ENCODE measurements around the gene GJC2. TPM values are rescaled to one million over a fixed set of nuclear protein-coding genes. Genes with fewer than 3 reads are reported as not detected.
"Not testable (repeated sequence)": the region's sequence is repeated elsewhere in the genome, so short reads cannot be mapped to it uniquely, and the experiment has no call there.

The GJC2 gene
- total RNA-seq, 2 experiments from 2014 or later, result 0.17 to 0.25 TPM

- H3K36me3 Mint-ChIP-seq (ENCODE audit: low read depth), result peaks cover 10% of the 10 kb centered on the region
- CTCF ChIA-PET, result interaction anchor here (1.1 kb wide), 1 partner anchor 57 kb away, joined by 3 read pairs; no protein-coding TSS in a partner anchor
- H3K9me3 Mint-ChIP-seq, result no peaks in the 10 kb centered on the region
- H3K27me3 Mint-ChIP-seq (ENCODE audit: low read depth), result no peaks in the 10 kb centered on the region
- peak overlapping the region; percentile 76 for H3K27ac Mint-ChIP-seq
- DNase-seq, result no peak
- peaks cover 36% of the 10 kb centered on the region for H3K4me1 Mint-ChIP-seq (ENCODE audit: low read depth)
- intact Hi-C loops (cut with micrococcal nuclease), result loop anchor here (2.0 kb wide), 1 partner anchor 319 kb away; no protein-coding TSS in a partner anchor
- peak overlapping the region; percentile 91 for H3K4me3 Mint-ChIP-seq
These were observed 41.6 kb upstream of the GJC2 start for GRCh38 chr1:228108055-228108690.

DNA sequence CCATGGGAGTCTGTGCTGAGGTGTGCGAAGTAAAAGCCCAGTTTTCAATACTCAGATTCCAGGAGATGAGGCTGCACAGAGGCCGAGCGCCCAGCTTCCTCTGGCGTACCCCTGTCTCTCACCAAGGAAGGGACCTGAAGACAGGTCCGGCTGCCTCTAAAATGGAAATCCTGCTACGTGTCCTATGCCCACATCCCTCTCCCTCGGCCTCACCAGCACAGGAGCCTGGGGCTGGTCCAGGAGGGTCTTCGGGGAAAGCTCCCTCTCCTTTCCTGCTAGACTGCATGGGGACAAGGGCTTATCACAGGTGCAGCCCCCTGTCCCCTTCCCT lies 41.0 kb upstream of the GJC2 start:
- Mint-ChIP-seq H3K27me3 (ENCODE audit: low read depth) (no peaks in the 10 kb centered on the region), H3K4me3 (peak overlapping the region; percentile 91), H3K27ac (peak overlapping the region; percentile 76), H3K9me3 (no peaks in the 10 kb centered on the region), H3K36me3 (ENCODE audit: low read depth) (peaks cover 10% of the 10 kb centered on the region), H3K4me1 (ENCODE audit: low read depth) (peaks cover 33% of the 10 kb centered on the region)
- intact Hi-C loops (cut with micrococcal nuclease), result loop anchor here (1.0 to 2.0 kb wide), 5 partner anchors 26 to 320 kb away; partner anchors contain the start of genes ARF1 and GUK1
- DNase-seq, result no peak
- CTCF ChIA-PET, result interaction anchor here (1.1 to 1.3 kb wide), 2 partner anchors 22 to 56 kb away, joined by 3 to 5 read pairs; no protein-coding TSS in a partner anchor

- intact Hi-C loops (cut with micrococcal nuclease), result loop anchor here (1.0 to 2.0 kb wide), 5 partner anchors 27 to 321 kb away; partner anchors contain the start of genes ARF1 and GUK1
These were observed 40.4 kb upstream of the GJC2 start, which contains the start of gene MRPL55 for GRCh38 chr1:228109073-228109961. Gene MRPL55 (minus strand): TSS chr1:228109299. CDS start chr1:228108260, 1,039 bp downstream.

GRCh38 chr1:228109962-228110488 lies 39.7 kb upstream of the GJC2 start:
- H3K27me3 Mint-ChIP-seq (ENCODE audit: low read depth), result no peaks in the 10 kb centered on the region
- peak overlapping the region; percentile 85 for H3K27ac Mint-ChIP-seq
- H3K9me3 Mint-ChIP-seq, result no peaks in the 10 kb centered on the region
- peaks cover 23% of the 10 kb centered on the region for H3K4me1 Mint-ChIP-seq (ENCODE audit: low read depth)
- DNase-seq, result no peak
- peaks cover 6% of the 10 kb centered on the region for H3K36me3 Mint-ChIP-seq (ENCODE audit: low read depth)
- intact Hi-C loops (cut with micrococcal nuclease), result loop anchor here (1.0 to 2.0 kb wide), 5 partner anchors 28 to 321 kb away; partner anchors contain the start of genes ARF1 and GUK1
- peak overlapping the region; percentile 91 for H3K4me3 Mint-ChIP-seq
- CTCF ChIA-PET, result interaction anchor here (0.7 to 1.7 kb wide), 4 partner anchors 9 to 1702 kb away, joined by 3 to 5 read pairs (median 4); partner anchors contain the start of gene PARP1

More at GRCh38 chr1:228109073-228109961, 40.4 kb upstream of the GJC2 start, which contains the start of gene MRPL55:
- CTCF ChIA-PET, result interaction anchor here (0.6 to 1.7 kb wide), 6 partner anchors 9 to 1701 kb away, joined by 3 to 5 read pairs (median 3); partner anchors contain the start of gene PARP1
- peaks cover 10% of the 10 kb centered on the region for H3K36me3 Mint-ChIP-seq (ENCODE audit: low read depth)
- peak within 1 kb of the TSS; percentile 91 for H3K4me3 Mint-ChIP-seq
- no peaks in the 10 kb centered on the region for H3K9me3 Mint-ChIP-seq
- H3K27ac Mint-ChIP-seq, result peak within 1 kb of the TSS; percentile 85
- H3K27me3 Mint-ChIP-seq (ENCODE audit: low read depth), result no peaks in the 10 kb centered on the region
- H3K4me1 Mint-ChIP-seq (ENCODE audit: low read depth), result peaks cover 27% of the 10 kb centered on the region
- DNase-seq, result peak; percentile 98

DNA sequence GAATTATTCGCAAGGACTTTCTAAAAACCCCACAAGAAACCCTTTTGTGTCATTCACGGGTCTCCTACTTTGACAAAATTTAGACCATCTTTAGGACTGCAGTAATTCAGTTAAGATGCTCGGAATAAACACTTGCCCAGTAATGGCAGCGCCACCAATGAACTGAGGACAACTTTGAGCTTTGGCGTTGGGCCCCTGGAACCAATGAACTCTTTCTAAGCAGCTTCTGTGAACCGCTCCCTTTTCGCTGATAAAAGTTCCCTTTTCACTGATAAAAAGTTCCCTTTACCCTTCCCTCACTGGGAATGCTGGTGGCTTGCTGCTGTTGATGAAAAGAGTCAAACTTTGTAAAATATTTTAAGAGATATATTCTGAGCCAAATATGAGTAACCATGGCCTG lies 39.2 kb upstream of the GJC2 start:
- Mint-ChIP-seq H3K27me3 (ENCODE audit: low read depth) (no peaks in the 10 kb centered on the region), H3K27ac (no peak overlapping the region), H3K4me1 (ENCODE audit: low read depth) (peaks cover 23% of the 10 kb centered on the region), H3K4me3 (peak overlapping the region; percentile 91), H3K36me3 (ENCODE audit: low read depth) (peaks cover 5% of the 10 kb centered on the region), H3K9me3 (no peaks in the 10 kb centered on the region)
- intact Hi-C loops (cut with micrococcal nuclease), result no loop called here
- DNase-seq, result no peak
- CTCF ChIA-PET, result interaction anchor here (0.6 to 1.7 kb wide), 2 partner anchors 27 to 111 kb away, joined by 3 to 5 read pairs; no protein-coding TSS in a partner anchor

DNA sequence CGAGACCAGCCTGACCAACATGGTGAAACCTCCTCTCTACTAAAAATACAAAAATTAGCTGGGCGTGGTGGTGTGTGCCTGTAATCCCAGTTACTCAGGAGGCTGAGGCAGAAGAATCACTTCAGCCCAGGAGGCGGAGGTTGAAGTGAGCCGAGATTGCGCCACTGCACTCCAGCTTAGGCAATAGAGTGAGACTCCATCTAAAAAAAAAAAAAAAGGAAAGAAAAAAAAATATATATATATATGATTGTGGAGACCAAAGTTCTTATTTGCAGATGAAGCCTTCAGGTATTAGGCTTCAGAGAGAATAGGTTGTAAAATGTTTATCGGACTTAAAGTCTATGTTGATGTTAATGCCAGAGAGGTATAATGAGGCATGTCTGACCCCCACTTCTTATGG lies 38.4 kb upstream of the GJC2 start:
- intact Hi-C loops (cut with micrococcal nuclease); H3K9me3 Mint-ChIP-seq: not testable (repeated sequence)
- CTCF ChIA-PET, result interaction anchor here (1.7 kb wide), 1 partner anchor 112 kb away, joined by 3 read pairs; no protein-coding TSS in a partner anchor

GRCh38 chr1:228112167-228112566 lies 37.6 kb upstream of the GJC2 start:
- H3K36me3 Mint-ChIP-seq (ENCODE audit: low read depth), result peaks cover 3% of the 10 kb centered on the region
- H3K4me3 Mint-ChIP-seq, result no peak overlapping the region
- CTCF ChIA-PET, result no interaction called here
- H3K27me3 Mint-ChIP-seq (ENCODE audit: low read depth), result no peaks in the 10 kb centered on the region
- intact Hi-C loops (cut with micrococcal nuclease), result no loop called here
- no peak overlapping the region for H3K27ac Mint-ChIP-seq
- no peaks in the 10 kb centered on the region for H3K9me3 Mint-ChIP-seq
- no peak for DNase-seq
- H3K4me1 Mint-ChIP-seq (ENCODE audit: low read depth), result peaks cover 23% of the 10 kb centered on the region

More for the DNA sequence above, 38.4 kb upstream of the GJC2 start:
- H3K36me3 Mint-ChIP-seq (ENCODE audit: low read depth); H3K4me3 Mint-ChIP-seq; H3K27me3 Mint-ChIP-seq (ENCODE audit: low read depth); H3K27ac Mint-ChIP-seq; DNase-seq: not testable (repeated sequence)
- peaks cover 23% of the 10 kb centered on the region for H3K4me1 Mint-ChIP-seq (ENCODE audit: low read depth)

GRCh38 chr1:228112617-228113016 lies 37.1 kb upstream of the GJC2 start:
- H3K36me3 Mint-ChIP-seq (ENCODE audit: low read depth), result peaks cover 4% of the 10 kb centered on the region
- no peak overlapping the region for H3K4me3 Mint-ChIP-seq
- DNase-seq, result no peak
- no peak overlapping the region for H3K27ac Mint-ChIP-seq
- peaks cover 2% of the 10 kb centered on the region for H3K9me3 Mint-ChIP-seq
- no peaks in the 10 kb centered on the region for H3K27me3 Mint-ChIP-seq (ENCODE audit: low read depth)
- intact Hi-C loops (cut with micrococcal nuclease), result no loop called here
- CTCF ChIA-PET, result no interaction called here
- peaks cover 20% of the 10 kb centered on the region for H3K4me1 Mint-ChIP-seq (ENCODE audit: low read depth)

DNA sequence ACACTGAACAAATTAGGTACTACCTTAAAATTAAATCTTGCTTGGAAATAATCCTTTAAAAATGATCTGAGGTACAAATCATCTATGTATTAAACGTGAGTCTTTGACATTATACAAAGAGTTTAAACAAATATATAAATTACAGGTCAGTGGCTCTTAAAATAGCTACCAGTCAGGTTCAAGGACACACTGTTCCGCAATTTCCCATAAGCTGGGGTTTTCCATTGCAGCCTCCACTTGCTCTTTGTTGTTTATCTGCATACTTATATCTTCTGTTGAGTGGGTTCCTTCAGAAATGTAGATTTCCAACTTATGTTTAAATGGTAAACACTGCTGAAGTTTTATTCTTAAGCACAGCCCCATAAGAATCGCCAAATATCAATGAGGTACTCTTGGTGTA lies 34.9 kb upstream of the GJC2 start:
- no peak overlapping the region for H3K4me3 Mint-ChIP-seq
- DNase-seq, result no peak
- H3K4me1 Mint-ChIP-seq (ENCODE audit: low read depth), result peaks cover 5% of the 10 kb centered on the region
- H3K27me3 Mint-ChIP-seq (ENCODE audit: low read depth), result no peaks in the 10 kb centered on the region
- CTCF ChIA-PET, result no interaction called here
- intact Hi-C loops (cut with micrococcal nuclease), result no loop called here
- peaks cover 7% of the 10 kb centered on the region for H3K36me3 Mint-ChIP-seq (ENCODE audit: low read depth)
- H3K27ac Mint-ChIP-seq, result no peak overlapping the region
- H3K9me3 Mint-ChIP-seq, result peaks cover 5% of the 10 kb centered on the region

DNA sequence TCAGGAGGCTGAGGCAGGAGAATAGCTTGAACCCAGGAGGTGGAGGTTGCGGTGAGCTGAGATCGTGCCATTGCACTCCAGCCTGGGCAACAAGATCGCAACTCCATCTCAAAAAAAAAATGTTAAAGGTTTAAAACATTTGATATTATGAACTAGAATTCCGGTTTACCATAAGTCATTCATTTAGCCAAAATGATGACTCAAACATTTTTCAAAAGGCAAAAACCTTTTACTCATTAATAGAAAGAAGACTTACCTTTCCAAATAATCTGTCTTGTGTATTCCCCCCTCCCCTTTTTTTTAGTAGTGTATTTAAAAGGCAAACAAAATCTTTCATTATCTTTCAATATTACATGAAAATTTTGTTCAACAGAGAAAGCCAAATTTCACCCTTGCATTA lies 32.4 kb upstream of the GJC2 start:
- intact Hi-C loops (cut with micrococcal nuclease), result no loop called here
- Mint-ChIP-seq H3K4me1 (ENCODE audit: low read depth) (peaks cover 4% of the 10 kb centered on the region), H3K27ac (no peak overlapping the region)

GRCh38 chr1:228118040-228118439 lies 31.7 kb upstream of the GJC2 start:
- no peak overlapping the region for H3K4me3 Mint-ChIP-seq
- H3K27me3 Mint-ChIP-seq (ENCODE audit: low read depth), result no peaks in the 10 kb centered on the region
- H3K9me3 Mint-ChIP-seq, result peaks cover 5% of the 10 kb centered on the region
- intact Hi-C loops (cut with micrococcal nuclease), result no loop called here
- no peak overlapping the region for H3K27ac Mint-ChIP-seq
- DNase-seq, result no peak
- H3K4me1 Mint-ChIP-seq (ENCODE audit: low read depth), result peaks cover 4% of the 10 kb centered on the region
- CTCF ChIA-PET, result interaction anchor here (1.3 to 1.4 kb wide), 2 partner anchors 9 to 13 kb away, joined by 5 to 8 read pairs; partner anchors contain the start of gene MRPL55
- peaks cover 7% of the 10 kb centered on the region for H3K36me3 Mint-ChIP-seq (ENCODE audit: low read depth)

More for the DNA sequence above, 32.4 kb upstream of the GJC2 start:
- peaks cover 7% of the 10 kb centered on the region for H3K36me3 Mint-ChIP-seq (ENCODE audit: low read depth)
- peaks cover 5% of the 10 kb centered on the region for H3K9me3 Mint-ChIP-seq
- CTCF ChIA-PET, result no interaction called here
- no peaks in the 10 kb centered on the region for H3K27me3 Mint-ChIP-seq (ENCODE audit: low read depth)
- DNase-seq, result no peak
- H3K4me3 Mint-ChIP-seq, result no peak overlapping the region

- Mint-ChIP-seq H3K4me3 (no peak overlapping the region), H3K27me3 (ENCODE audit: low read depth) (no peaks in the 10 kb centered on the region), H3K36me3 (ENCODE audit: low read depth) (peaks cover 7% of the 10 kb centered on the region), H3K4me1 (ENCODE audit: low read depth) (peaks cover 4% of the 10 kb centered on the region), H3K27ac (no peak overlapping the region), H3K9me3 (peaks cover 5% of the 10 kb centered on the region)
- intact Hi-C loops (cut with micrococcal nuclease), result no loop called here
- DNase-seq, result no peak
- CTCF ChIA-PET, result interaction anchor here (2.0 kb wide), 1 partner anchor 11 kb away, joined by 17 read pairs; no protein-coding TSS in a partner anchor
These were observed 29.4 kb upstream of the GJC2 start for GRCh38 chr1:228120351-228120750.
